DMS153 treated with DMSO at 0.1 percent for 48 hours (cell line): ENCODE measurements around the gene PNPLA6.

ENCODE experiments used
- DNase-seq: peaks from one replicate; lab custom pipeline; 2025; ENCODE audit not compliant: unreplicated experiment; lab: John Stamatoyannopoulos, UW

The PNPLA6 gene

DNA sequence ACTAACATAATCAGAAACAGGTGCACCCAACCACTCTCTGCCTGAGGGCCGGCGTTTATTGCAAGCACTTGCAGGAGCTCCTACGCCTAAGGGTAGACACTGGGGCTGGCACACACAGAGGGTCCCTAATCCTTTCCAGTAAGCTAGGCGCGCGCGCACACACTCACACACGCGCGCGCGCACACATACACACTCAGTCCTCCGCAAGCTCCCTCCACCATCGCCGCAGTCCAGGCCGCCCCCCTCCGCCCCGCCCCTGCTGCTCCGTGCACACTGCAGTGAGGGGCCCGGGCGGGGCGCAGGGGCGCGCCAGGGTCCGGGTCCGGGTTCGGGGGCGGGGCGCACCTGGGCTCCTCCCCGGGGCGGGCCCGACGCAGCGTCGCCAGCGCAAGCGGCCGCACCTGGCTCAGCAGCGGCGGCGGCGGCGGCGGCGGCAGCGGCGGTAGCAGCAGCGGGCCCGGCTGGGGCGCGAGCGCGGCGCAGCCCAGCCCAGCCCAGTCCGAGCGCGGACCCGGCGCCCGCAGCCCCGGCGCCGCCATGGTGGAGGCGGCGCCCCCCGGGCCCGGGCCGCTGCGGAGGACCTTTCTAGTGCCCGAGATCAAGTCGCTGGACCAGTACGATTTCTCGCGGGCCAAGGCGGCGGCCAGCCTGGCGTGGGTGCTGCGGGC lies 60.1 kb downstream of the PNPLA6 start, which contains the start of gene CAMSAP3:
TSS of gene CAMSAP3 (plus strand) at position 398 of the 668 bp plus-strand sequence. CDS start at position 538, 140 bp downstream.
- peak; percentile 14 for DNase-seq

GRCh38 chr19:7596211-7596937 lies 60.9 kb downstream of the PNPLA6 start:
- no peak for DNase-seq

DNA sequence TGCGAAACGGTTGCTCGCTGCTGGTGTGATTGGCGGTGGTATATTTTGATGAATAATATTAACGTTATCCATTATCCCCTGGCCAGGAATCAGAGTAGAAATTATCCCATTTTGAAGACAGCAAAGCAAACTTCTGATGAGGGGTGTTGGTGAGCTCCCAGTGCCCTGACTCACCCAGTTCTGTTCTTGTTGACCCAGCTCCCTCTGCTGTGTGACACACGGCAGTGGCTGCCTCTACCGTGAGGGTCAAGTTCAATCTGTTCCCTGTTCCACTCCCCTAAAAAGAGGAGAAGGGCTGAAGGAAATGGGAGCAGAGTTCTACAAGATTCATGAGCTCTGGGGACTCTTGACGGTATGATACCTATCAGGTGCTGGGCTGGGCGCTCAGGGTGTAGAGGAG lies 62.2 kb downstream of the PNPLA6 start:
- DNase-seq, result no peak

DNA sequence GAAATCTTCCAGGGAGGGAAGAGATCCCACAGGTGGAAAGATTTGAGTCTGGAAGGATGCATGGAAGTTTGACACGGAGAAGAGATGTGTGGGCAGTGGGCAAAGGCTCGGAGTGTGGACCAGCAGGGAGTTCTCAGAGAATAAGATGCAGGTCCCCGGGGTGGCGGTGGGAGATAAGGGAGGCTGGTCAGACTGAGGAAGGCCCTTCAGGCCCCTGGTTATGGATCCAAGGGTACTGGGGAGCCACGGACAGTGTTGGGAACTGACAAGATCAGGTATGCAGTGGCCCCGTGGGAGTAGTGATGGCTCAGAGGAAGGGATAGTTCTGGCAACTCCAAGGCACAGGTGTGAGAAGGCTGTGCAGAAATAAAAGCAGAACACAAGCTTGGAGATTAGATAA lies 62.7 kb downstream of the PNPLA6 start:
- no peak for DNase-seq

DNA sequence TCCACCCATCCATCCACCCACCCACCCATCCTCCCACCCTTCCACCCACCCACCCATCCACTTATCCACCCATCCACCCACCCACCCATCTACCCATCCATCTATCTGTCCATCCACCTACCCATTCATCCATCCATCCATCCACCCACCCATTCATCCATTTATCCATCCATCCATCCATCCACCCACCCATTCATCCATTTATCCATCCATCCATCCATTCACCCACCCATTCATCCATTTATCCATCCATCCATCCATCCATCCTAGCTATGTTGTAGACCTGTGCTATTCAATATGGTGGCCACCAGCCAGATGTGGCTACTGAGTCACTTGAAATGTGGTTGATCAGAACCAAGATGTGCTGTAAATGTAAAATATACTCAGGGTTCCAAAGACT lies 65.2 kb downstream of the PNPLA6 start:
- no peak for DNase-seq

DNA sequence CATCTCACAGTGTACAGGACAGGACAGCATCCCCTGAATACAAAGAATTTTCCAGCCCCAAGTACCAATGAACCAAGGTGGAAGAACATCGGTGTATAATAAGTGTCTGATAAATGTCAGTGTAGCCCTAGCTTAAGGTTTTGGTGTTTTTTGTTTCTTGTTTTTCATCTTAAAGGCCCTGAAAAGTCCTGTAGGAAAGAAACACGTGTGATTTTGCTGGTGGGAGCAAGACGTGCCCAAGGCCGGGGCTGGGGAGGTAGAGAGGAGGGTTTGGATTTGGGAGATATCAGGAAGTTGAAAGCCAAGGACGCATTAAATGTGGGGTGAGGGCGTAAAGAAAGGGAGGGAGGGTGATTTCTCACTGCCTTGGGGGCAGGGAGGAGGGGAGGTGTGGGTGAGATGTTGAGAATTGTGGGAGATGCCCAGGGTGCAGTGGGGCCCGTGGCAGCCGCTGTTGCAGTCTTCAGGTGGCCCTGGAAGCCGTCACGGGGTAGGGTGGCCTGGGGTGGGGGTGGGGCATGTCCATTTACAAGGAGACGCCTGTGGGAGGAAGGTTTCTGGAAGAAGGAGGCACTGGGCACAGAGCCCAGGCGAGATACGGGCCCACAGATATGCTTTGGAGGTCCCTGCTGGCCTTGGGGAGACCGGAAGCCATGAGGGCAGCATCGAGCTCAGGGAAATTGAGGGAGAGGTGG lies 66.9 kb downstream of the PNPLA6 start:
- no peak for DNase-seq

- no peak for DNase-seq
These were observed 67.5 kb downstream of the PNPLA6 start for GRCh38 chr19:7602935-7603497.

DNA sequence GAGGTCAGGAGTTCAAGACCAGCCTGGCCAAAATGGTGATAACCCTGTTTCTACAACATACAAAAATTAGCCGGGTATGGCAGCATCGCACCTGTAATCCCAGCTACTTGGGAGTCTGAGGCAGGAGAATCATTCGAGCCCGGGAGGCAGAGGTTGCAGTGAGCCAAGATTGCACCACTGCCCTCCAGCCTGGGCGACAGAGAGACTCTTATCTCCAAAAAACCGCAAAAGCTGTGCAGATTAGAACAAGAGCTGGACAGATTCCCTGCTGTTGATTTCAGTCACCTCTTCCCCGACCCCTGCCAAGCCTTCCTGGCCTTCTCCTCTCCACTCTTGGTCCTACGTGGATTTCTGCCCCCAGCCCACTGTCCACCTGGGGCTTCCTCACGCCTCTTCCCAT lies 68.4 kb downstream of the PNPLA6 start:
- DNase-seq, result no peak

DNA sequence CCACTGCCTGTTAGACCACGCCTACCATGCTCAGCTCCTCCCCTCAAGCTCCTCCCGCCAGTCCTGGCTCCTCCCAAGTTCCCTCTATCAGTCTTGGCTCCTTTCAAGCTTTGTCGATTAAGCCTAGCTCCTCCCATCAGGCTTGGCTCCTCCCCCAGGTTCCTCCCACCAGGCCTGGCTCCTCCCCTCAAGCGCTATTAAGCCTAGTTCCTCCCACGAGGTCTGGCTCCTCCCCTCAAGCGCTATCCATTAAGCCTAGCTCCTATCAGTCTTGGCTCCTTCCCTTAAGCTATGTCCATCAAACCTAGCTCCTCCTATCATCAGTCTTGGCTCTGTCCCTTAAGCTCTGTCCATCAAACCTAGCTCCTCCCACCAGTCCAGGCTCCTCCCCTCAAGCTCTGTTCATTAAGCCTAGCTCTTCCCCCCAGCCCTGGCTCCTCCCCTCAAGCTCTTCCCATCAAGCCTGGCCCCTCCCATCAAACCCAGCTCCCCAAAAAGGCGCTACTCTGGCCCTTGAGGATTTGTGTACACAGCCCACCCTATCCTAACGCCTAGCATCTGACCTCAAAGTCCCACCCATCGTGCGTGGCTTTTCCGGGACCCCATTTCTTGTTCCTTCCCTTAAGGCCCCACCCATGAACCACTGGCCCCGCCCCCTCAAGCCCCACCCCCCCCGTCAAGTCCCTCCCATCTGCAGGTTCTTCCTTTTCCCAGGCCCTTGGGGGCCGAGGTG lies 70.1 kb downstream of the PNPLA6 start:
- no peak for DNase-seq

DNA sequence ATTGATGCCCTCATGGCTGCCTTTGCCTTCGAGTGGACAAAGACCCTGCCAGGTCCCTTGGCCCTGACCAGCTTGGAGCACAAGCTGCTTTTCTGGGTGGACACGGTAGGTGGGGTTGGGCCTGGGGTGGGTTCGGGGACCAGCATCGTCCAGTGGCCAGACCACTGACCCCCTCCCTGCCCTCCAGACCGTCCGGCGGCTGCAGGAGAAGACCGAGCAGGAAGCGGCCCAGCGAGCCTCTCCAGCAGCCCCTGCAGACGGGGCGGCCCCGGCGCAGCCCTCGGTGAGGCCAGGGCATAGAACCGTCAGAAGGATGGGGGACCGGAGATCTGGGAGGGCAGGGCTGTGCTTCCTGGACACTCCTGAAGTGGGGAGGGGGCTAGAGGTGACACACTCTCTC lies 70.8 kb downstream of the PNPLA6 start:
- DNase-seq, result no peak

- no peak for DNase-seq
These were observed 71.8 kb downstream of the PNPLA6 start for GRCh38 chr19:7607212-7607873.

GRCh38 chr19:7607874-7608560 lies 72.5 kb downstream of the PNPLA6 start:
- DNase-seq, result no peak

GRCh38 chr19:7610491-7611240 lies 75.1 kb downstream of the PNPLA6 start:
- DNase-seq, result no peak
